Mesenteric fat pad (tissue), 1 donor: Measurements from ENCODE around the gene GPRC5C. TPM values are rescaled to one million over a fixed set of nuclear protein-coding genes. Genes with fewer than 3 reads are reported as not detected.

Experiments
- DNase-seq: peaks from one replicate; pipeline ENCODE4 v3.0.0-alpha.2; 2020; ENCODE audit warnings: low spot score
- total RNA-seq: library from RNA; stranded (reverse); fragmentation: NEBNext Ultra II Directional; extraction: Animal tissue kit (Norgen Biotek cat#: 25700); gene quantifications from one replicate; pipeline ENCODE4 v1.2.1, GENCODE V29; 2021
- donor health status: DM: yes; HTN: yes; CAD: no.

Gene GPRC5C
- total RNA-seq, 1 donor from 2014 or later: 17.9 TPM

DNA sequence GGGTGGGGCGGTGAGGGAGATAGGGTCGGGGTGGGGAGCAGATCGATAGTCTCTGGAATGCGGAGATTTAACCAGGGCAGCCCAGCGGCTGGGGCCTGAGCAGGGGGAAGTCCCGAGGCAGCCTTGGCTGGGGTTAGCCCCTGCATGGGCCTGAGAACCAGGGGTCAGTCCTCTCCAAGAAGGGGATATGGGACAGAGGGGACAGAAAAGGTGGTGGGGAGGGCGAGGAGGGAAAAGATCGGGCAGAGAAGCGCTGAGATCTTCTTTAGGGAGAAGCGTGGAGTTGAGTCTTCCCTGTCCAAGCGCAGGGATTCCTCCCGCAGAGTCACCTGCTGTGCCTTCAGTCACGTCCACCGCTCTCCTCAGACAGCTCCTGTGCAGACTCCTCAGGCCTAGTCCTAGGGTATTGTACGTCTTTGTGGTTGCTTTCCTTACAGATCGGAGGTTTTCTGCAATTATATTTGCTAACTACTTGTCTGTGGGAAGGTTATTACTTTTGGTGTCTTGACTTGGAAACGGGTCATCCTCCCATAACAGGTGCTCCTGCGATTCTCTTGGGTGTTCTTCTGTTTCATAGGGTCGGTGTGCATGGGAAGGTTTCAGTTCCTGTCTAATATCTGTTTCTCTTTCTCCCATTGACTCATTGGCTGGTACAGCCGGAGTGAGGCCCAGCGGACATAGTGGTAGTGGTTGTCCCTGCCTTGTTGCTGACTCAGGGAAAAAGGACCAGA lies 35.5 kb downstream of the GPRC5C start:
- no peak for DNase-seq

DNA sequence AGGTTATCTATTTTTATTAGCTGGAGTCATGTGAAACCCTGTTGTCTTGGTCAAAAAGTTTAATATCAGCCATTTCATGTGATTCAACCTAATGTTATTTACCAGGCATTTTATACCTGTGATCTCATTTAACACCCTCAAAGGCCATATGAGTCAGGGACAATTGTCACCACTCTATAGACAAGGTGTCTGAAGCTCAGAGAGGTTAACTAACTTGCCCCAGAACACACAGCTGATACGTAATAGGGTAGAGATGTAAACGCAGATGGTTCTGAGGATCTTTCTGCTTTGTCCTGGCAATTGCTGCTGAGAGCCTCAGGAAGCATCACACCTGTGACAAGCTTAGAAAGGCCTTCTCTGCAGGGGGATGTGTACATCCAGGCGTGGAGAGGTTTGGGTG lies 39.5 kb downstream of the GPRC5C start:
- DNase-seq: no peak

DNA sequence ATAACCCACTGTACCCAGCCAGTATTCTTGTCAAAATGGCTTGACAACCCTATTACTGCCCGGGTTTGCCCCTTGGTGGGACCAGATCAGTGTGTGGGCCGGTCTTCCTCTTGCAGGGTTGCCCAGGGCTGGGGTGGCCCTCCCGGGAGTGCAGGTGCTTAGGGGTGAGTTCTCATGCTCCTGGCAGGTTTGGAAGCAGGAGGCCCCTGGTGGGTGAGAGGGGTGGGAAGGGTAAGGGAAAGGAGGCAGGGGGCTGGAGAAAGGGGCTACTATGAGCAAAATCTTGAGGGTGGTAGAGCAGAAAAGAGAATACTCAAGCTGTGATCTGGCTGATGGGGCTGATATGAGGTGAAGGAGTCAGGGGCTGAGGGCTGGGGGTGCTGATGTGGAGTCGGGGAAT lies 41.0 kb downstream of the GPRC5C start:
- no peak for DNase-seq

DNA sequence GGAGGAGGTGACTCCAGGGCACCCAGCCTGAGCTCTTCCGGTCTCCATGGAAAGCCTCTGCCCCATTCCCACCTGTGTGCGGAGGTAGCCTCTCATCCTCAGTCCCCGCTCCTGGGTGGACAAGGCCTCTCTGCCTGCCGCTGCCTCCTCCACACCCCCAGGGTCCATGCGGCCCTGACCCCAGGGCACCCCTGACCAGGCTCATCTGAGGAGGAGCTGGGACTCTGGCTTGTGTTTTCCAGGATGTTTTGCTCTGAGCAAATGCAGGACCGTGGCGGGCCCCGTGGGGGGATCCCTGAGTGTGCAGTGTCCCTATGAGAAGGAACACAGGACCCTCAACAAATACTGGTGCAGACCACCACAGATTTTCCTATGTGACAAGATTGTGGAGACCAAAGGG lies 41.4 kb downstream of the GPRC5C start:
- DNase-seq: no peak

DNA sequence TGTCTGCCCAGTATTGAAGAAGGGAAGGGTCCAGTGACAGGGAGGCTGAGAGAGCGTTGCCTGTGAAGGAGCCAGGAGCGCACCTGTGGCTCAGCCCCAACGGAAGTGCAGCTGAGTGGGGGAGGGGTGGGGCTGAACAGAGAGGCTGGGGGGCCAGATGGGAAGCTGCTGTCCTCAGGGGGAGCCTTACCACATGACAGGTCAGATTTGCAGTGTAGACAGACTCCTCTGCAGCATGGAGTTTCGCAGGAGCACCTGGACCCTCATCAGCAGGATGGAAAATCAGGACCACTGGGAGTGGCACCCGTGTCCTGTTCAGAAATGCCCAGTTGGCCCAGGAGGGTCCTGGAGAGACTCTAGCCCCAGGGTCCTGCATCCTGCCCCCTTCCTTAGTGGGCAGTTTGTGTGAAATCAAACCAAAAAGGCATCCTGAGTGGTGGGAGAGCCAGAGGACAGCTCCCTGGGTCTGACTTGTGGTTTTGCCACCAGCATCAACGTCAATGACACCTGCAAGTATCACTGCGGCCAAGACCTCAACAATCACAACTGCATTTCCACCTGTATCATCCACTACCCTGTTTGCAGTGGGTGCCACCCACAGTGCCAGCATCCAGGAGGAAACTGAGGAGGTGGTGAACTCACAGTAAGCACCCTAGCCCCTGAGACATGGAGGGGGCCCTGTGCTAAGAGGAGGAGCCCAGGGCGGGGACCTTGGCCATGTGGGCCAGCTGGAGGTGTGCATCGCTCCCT lies 42.3 kb downstream of the GPRC5C start:
- no peak for DNase-seq

DNA sequence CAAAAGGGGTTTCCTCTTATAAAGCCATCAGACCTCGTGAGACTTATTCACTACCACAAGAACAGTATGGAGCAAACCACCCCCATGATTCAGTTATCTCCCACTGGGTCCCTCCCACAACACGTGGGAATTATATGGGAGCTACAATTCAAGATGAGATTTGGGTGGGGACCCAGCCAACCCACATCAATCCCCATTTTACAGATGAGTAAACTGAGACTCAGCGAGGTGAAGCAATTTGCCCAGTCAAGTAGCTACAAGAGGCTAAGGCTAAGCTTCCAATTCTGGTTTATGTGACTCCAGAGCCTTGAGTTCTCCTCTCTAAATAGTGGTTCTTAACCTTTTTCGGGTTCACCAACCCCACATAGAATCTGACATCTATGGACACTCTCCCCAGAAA lies 43.3 kb downstream of the GPRC5C start:
- no peak for DNase-seq

DNA sequence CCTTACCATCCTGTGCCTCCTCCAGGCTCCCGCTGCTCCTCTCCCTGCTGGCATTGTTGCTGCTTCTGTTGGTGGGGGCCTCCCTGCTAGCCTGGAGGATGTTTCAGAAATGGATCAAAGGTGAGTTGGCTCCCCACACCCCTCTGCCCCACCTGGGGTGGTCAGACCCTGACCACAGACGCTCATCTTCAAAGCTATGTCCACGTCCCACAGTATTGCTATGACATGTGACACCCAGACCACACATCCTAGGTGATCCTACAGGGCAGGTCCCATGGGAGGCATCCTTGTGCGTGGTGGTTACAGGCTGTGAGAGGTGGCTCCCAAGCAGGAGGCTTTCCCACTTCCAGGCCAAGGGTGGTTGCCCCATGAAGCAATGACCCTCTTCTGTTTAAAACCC lies 45.5 kb downstream of the GPRC5C start:
- DNase-seq: no peak

DNA sequence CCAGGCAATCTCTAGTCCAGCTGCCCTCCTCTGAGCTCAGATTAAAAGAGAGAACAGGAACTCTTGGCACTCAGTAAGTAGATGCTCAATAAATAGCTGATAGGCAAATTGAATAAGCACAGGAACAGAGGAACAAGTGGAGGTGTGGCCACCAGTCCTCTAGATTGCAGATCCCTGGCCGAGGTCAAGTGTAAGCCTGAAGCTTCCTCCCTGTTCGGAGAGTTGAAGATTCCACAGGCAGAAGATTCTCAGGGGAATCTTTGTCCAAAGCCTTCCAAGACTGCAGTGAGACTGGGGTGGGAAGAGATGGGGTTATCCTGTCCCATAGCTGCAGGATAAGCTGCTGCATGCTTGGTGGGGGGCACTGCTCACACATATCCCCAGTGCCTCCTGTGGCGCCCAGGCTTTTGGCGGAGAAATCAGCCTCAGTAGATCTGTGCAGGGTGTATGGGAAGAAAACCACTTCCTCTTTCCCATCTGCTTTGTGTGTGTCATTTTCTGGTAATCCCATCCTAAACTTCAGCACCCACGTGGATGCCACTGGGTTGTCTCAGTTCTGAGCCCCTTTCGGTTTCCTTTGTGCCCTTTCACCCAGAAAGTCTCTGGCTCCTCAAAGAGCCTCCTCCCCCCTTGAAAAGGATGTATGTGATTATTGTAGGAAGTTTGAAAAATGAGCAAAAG lies 46.7 kb downstream of the GPRC5C start:
- no peak for DNase-seq

DNA sequence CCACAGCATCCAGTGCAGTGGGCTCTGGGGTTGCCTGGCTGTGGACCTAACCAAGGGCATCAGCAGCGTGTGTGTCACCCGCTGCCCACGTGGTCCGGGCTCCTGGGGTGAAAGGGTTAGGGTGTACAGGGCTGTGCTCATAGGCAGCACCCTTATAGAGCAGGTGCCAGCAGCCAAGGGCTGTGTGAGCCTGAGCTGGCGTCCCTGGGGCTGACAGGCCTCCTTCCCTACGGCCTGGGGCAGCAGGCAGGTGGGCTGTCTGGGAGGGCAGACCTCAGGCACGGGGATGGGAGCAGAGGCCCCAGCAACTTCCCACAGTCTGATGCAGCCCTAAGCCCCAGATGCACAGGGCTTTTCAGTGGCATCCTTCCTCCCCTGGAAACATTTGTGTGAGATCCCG lies 48.4 kb downstream of the GPRC5C start:
- no peak for DNase-seq

DNA sequence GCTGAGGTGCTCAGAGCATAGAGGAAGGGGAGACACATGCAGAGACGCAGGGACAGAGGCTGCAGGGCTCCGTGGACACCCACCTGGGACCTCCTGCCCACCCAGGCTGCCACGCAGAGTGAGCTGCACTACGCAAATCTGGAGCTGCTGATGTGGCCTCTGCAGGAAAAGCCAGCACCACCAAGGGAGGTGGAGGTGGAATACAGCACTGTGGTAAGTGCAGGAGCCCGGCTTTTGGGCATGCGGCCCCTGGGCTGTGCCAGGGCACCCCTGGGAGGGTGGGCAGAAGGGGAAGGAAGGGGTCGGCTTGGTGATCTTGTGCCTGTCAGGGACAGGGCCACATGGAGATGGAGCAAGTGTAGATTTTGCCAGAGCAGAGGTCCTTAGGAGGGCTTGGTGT lies 49.7 kb downstream of the GPRC5C start:
- no peak for DNase-seq

DNA sequence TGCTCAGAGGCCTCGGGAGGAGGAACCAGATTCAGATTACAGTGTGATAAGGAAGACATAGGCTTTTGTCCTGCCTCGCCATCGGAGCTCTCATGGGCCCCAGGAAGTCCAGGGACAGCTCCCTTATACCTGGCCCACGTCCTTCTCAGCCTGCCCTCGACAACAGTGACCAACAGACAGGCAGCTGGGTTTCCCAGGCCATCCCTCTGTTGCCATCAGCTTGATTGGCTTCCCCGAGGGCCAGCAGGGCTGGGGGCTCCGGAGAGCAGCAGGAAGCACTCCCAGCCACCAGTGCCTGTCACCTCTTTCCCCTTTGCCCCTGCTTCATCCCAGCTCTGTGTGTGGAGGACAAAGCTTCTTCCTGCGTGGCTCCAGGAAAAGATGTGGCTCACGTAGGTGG lies 52.2 kb downstream of the GPRC5C start:
- DNase-seq: peak; percentile 73

DNA sequence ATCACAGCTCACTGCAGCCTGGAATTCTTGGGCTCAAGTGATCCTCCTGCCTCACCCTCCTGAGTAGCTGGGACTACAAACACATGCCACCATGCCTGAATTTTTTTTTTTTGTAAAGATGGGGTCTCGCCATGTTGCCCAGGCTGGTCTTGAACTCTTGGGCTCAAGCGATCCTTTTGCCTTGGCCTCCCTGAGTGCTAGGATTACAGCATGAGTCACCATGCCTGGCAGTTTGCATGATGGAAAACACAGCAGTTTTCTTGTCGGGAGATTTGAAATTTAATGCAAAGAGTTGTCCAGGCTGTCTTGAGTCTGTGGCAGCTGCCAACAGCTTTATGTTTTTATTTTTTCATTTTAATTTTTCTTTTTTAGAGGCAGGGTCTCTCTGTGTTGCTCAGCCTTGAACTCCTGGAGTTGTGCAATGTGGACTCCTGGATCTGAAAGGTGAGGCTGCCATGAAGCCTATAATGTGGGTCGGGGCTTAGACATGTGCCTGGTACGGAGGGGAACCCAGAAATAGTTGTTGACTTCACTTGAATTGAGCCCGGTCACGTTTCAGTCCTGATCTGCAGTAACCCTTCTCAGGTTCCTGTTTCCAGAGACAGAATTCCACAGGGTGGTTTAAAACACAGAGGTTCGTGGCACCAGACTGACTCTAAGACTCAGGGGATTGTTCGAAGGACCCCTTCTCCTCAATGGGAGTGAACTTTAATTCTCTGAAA lies 53.3 kb downstream of the GPRC5C start:
- peak; percentile 22 for DNase-seq

DNA sequence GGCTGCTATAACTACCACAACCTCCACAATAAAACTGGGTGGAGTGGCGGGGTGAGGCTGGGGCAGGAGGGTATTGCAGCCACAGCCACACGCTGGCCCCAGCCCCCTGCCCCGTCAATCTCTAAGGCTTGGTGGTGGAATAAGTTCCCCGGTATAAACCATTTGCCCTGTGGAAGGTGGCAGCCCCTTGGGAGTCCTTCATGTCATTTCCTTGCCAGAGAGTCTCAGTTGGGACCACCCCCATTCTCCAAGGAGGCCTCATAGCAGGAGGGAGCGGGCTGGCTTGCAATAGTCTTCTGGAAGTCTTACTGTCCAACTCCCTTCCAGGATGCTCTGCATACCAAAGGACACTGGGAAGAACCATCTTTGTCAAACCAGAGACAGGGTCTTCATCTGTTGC lies 54.0 kb downstream of the GPRC5C start:
- DNase-seq: peak; percentile 67

DNA sequence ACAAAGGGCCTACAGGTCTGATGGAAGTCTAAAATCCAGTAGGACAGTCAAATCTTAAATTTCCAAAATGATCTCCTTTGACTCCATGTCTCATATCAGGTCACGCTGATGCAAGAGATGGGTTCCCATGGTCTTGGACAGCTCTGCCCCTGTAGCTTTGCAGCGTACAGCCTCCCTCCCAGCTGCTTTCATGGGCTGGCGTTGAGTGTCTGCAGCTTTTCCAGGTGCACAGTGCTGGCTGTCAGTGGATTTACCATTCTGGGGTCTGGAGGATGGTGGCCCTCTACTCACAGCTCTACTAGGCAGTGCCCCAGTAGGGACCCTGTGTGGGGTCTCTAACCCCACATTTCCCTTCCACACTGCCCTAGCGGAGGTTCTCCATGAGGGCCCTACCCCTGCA lies 56.4 kb downstream of the GPRC5C start:
- peak; percentile 37 for DNase-seq

DNA sequence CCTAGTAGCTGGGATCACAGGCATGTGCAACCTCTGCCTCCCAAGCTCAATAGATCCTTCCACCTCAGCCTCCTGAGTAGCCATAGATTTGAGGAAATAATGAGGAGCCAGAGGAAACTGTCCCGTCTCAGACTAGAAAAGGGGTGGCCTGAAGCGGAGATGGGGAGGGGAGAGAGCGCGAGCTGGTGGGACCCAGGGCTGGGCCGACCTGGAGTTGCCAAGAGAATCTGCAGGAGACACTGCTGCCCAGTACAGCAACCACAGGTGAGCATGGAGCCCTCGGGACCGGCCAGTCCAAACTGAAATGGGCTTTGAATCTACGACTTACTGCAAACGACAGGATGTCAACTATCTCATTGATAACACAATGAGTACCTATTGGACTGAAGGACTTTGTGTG lies 58.8 kb downstream of the GPRC5C start:
- peak; percentile 69 for DNase-seq

DNA sequence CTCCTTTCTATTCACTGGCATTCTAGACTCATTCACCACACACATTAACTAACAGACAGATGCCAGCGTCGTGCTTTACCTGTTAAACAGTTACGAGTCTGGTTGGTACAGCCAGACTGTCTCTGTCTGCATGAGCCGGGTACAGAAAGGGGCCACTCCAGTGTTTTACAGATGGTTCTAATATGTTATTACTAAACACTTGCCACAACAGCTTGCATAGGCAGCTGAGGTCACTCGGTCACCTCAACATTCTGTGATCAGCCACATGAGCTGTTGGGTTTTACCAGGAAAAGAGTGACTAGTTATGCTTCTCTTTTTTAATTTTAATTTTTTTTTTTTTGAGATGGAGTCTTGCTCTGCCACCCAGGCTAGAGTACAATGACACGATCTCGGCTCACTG lies 59.7 kb downstream of the GPRC5C start:
- peak; percentile 18 for DNase-seq

DNA sequence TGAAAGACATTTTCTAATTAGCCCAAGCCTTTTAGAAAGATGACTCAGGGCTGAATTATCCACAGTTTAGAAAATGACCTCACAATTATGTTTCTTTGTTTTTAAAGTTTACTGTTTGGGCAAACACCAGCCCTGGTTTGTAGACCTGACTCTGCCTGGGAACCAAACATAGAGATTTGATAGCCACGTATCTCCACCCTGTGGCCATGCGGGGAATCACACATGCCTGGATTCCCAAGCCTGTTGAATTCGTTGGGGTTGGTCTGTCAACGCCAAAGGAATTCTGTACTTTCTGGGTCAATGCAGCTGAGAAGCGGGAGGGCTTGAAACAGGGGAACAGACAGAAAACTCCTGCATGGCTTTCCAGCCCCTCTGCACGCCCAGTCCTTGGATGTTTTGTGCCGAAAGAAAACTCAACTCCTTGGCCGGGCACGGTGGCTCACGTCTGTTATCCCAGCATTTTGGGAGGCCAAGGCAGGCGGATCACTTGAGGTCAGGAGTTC lies 61.5 kb downstream of the GPRC5C start:
- DNase-seq: peak; percentile 84
